GM19239 (cell line): ENCODE measurements around the gene NUP62.
"Not testable (repeated sequence)": the region's sequence is repeated elsewhere in the genome, so short reads cannot be mapped to it uniquely, and the experiment has no call there.

Experiments used
- DNase-seq: peaks from one replicate; pipeline ENCODE4 v3.0.0; 2011; ENCODE audit warnings: low spot score; ENCODE audit not compliant: insufficient read length
- FAIRE-seq: peaks from 2 replicates; lab custom pipeline; 2011; peaks lifted over from hg19 to GRCh38; lab: Jason Lieb, UNC

NUP62 gene

GRCh38 chr19:49952906-49953305, 23.6 kb upstream of the NUP62 start:
- DNase-seq (no peak), FAIRE-seq (no peak)

- no peak for DNase-seq
These were observed 23.2 kb upstream of the NUP62 start for GRCh38 chr19:49952479-49952836.

GRCh38 chr19:49951806-49952478, 22.6 kb upstream of the NUP62 start:
- no peak for DNase-seq
- no peak for FAIRE-seq

More at GRCh38 chr19:49952479-49952836, 23.2 kb upstream of the NUP62 start:
- FAIRE-seq, result no peak

GRCh38 chr19:49950956-49951526, 21.7 kb upstream of the NUP62 start:
- FAIRE-seq, result no peak
- no peak for DNase-seq

- DNase-seq, result no peak
- FAIRE-seq, result no peak
These were observed 21.3 kb upstream of the NUP62 start for GRCh38 chr19:49950590-49950948.

GRCh38 chr19:49949742-49950589, 20.7 kb upstream of the NUP62 start:
- FAIRE-seq (no peak), DNase-seq (no peak)

- FAIRE-seq (no peak), DNase-seq (no peak)
These were observed 17.1 kb upstream of the NUP62 start for GRCh38 chr19:49946415-49946814.

- FAIRE-seq, result not testable (repeated sequence)
These were observed 15.3 kb upstream of the NUP62 start for GRCh38 chr19:49944567-49944966.

GRCh38 chr19:49940482-49940791, 11.1 kb upstream of the NUP62 start:
- DNase-seq, result no peak
- no peak for FAIRE-seq

More at GRCh38 chr19:49944567-49944966, 15.3 kb upstream of the NUP62 start:
- not testable (repeated sequence) for DNase-seq

GRCh38 chr19:49939721-49940481, 10.6 kb upstream of the NUP62 start:
- no peak for FAIRE-seq
- no peak for DNase-seq

- DNase-seq (no peak), FAIRE-seq (no peak)
These were observed 9.4 kb upstream of the NUP62 start for GRCh38 chr19:49938662-49939061.

- FAIRE-seq, result peak; percentile 76
- DNase-seq, result peak; percentile 62
These were observed 8.6 kb upstream of the NUP62 start for GRCh38 chr19:49937750-49938381.

GRCh38 chr19:49936549-49936948, 7.2 kb upstream of the NUP62 start:
- FAIRE-seq, result no peak
- no peak for DNase-seq

GRCh38 chr19:49933643-49934042, 4.3 kb upstream of the NUP62 start:
- DNase-seq, result no peak
- FAIRE-seq, result no peak

GRCh38 chr19:49932731-49933131, 3.4 kb upstream of the NUP62 start:
- FAIRE-seq, result no peak
- DNase-seq, result no peak

GRCh38 chr19:49932041-49932451, 2.7 kb upstream of the NUP62 start:
- no peak for FAIRE-seq
- DNase-seq, result no peak

- FAIRE-seq (no peak), DNase-seq (no peak)
These were observed 2.2 kb upstream of the NUP62 start for GRCh38 chr19:49931293-49932040.

- no peak for FAIRE-seq
- DNase-seq, result no peak
These were observed 1.2 kb upstream of the NUP62 start for GRCh38 chr19:49930483-49931011.
